HL-60/S4 treated with retinoic acid at 250 ng/mL for 4 days and 3 days (cell line): Measurements from ENCODE around the gene CCM2L.

Experiments
- in situ Hi-C: fragments of 300-500 bp; cut with MboI; formaldehyde crosslinking; loops from 2 replicates; pipeline ENCODE4 v1.7.0; 2022; ENCODE audit warnings: low sequenced_read_pairs

The CCM2L gene

GRCh38 chr20:32053648-32054047 is 43.4 kb downstream of the CCM2L start:
- in situ Hi-C loops, result no loop called here

GRCh38 chr20:32056708-32057483 is 46.7 kb downstream of the CCM2L start:
- in situ Hi-C loops, result no loop called here

GRCh38 chr20:32057656-32058184 is 47.5 kb downstream of the CCM2L start:
- in situ Hi-C loops, result no loop called here

- in situ Hi-C loops, result no loop called here
Observed at GRCh38 chr20:32059189-32059588, 49.0 kb downstream of the CCM2L start.

- in situ Hi-C loops, result no loop called here
Observed at GRCh38 chr20:32062776-32063170, 52.5 kb downstream of the CCM2L start.

GRCh38 chr20:32063695-32064094 is 53.5 kb downstream of the CCM2L start:
- in situ Hi-C loops, result no loop called here

- in situ Hi-C loops, result no loop called here
Observed at GRCh38 chr20:32064667-32065066, 54.4 kb downstream of the CCM2L start.

- in situ Hi-C loops, result no loop called here
Observed at GRCh38 chr20:32067234-32067821, 57.1 kb downstream of the CCM2L start.

- in situ Hi-C loops, result no loop called here
Observed at GRCh38 chr20:32068174-32068573, 57.9 kb downstream of the CCM2L start.

- in situ Hi-C loops, result no loop called here
Observed at GRCh38 chr20:32069711-32070110, 59.5 kb downstream of the CCM2L start.

GRCh38 chr20:32070282-32070681 is 60.0 kb downstream of the CCM2L start:
- in situ Hi-C loops, result no loop called here

GRCh38 chr20:32070690-32071213 is 60.5 kb downstream of the CCM2L start:
- in situ Hi-C loops, result no loop called here

GRCh38 chr20:32071395-32072167 is 61.3 kb downstream of the CCM2L start:
- in situ Hi-C loops, result no loop called here

- in situ Hi-C loops, result no loop called here
Observed at GRCh38 chr20:32072168-32072750, 62.0 kb downstream of the CCM2L start.

GRCh38 chr20:32075534-32075933 is 65.3 kb downstream of the CCM2L start:
- in situ Hi-C loops, result no loop called here

- in situ Hi-C loops, result no loop called here
Observed at GRCh38 chr20:32077190-32077589, 67.0 kb downstream of the CCM2L start.

- in situ Hi-C loops, result no loop called here
Observed at GRCh38 chr20:32078322-32078721, 68.1 kb downstream of the CCM2L start.

GRCh38 chr20:32078791-32079190 is 68.6 kb downstream of the CCM2L start:
- in situ Hi-C loops, result no loop called here

GRCh38 chr20:32079655-32080109 is 69.4 kb downstream of the CCM2L start:
- in situ Hi-C loops, result loop anchor here (10.0 kb wide), 1 partner anchor 215 kb away; no protein-coding TSS in a partner anchor

- in situ Hi-C loops, result loop anchor here (10.0 kb wide), 1 partner anchor 216 kb away; no protein-coding TSS in a partner anchor
Observed at GRCh38 chr20:32080783-32081182, 70.5 kb downstream of the CCM2L start.
